Femur (tissue), 1 donor: ENCODE measurements around the gene FRMD4A.

Source experiments
- DNase-seq: peaks from one replicate; pipeline ENCODE4 v3.0.0-alpha.2; 2017

Gene FRMD4A

DNA sequence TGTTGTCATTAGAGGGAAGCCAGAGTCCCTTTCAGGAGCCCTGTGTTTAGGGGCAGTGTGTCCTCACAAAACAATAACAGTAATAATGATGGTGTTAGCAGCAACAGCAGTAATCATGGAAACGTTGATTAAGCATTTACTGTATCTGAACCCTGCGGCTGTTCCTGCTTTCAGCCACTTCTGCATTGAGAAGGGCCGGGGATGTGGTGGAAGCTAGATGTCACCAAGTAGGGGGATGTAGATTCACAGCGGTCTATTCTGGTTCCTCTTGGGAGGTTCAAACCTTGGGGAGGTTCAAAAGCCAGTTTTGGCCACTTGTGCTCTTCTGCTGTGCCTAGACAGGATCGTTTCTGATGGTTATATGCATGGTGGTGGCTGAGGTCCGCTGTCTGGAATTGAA is 699.1 kb downstream of the FRMD4A start:
- DNase-seq = no peak

DNA sequence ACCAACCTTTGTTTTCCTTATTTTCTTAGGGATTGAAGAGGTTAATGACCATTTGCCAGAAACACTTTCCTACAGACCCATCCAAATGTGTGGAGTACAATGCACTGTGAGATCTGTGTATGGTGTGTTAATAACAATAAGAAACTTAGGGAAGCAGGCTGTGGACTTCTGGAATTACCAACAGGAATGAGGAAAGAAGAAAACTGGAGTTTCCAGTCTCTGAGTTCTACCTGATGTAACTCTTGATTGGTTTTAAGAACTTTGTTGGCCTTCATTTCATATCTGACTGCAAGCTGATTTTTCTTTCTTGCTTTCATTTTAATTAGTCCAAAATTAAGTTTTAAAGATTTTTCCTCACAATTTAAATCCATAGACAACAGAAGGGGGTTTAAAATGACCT is 700.5 kb downstream of the FRMD4A start:
- no peak for DNase-seq

DNA sequence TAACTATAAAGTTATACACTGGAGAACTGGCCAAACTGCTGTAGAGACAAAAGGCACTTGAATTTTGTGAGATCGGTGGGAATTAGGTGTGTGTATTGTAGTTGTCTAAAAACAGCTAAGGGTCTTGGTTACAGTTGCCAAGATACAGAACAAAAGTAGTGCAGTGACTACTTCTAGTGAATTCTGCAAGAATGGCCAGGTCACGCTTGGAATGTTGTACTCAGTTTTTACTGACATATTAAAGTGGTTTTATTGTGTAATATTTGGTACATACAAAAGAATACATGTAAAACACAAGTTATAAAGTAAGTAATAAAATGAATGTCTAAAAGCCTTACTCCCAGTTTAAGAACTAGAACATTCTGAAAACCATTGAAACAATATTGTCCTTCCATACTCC is 701.6 kb downstream of the FRMD4A start:
- no peak for DNase-seq

DNA sequence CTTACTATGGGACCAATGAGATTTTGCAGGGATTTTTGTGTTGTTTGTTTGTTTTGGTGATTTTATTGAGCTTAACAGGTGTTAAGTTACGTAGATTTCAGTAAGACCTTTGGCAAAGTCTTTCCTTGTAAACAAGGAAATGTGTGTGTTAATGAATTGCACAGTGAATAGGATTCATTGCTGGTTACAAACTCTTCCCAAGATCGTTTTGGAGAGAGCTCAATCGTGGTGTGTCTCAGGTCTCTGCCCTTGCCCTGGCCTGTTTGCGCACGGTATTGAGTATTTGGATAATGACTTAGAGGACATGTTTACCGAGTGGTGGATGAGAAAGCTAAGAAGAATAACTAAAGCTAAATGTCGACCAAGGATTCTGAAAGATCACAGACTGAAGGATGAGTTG is 702.1 kb downstream of the FRMD4A start:
- no peak for DNase-seq

DNA sequence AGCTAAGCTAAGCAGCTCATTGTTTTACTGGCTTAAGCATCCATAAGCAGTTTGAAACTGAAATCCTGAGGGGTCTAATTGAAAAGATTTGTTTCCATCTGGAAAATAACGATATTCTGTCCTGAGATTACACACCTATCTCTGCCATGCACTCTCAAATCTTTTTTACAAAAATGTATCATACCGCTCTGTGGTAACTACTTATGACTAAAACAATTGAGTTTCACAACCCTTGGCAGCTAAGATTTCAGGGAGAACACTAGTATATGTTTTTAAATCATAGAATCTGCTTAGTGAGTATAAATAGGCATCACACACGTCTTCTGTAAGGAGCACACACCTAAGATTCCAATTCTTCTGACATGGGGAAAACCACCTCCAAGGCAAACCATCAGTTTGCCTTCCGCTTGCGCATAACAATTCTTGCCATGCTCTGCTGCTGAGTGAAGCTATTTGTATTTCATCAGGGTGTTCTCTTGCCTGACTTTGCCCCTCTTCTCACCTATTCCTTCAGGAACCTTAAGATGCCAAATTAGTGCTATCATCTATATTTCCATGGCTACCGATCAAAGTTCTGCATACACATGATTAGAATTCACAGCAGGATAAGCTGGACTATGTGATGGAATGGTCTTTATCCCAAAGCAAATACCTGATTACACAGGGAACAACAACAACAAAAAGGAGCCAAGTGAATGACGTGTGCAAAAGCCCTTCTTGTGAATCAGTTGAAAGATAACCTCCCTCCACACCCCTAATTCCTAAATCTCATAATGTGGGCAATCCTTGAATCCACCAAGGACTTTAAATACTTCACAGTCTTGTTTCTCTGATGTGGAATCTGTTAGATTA is 703.0 kb downstream of the FRMD4A start:
- DNase-seq = no peak

DNA sequence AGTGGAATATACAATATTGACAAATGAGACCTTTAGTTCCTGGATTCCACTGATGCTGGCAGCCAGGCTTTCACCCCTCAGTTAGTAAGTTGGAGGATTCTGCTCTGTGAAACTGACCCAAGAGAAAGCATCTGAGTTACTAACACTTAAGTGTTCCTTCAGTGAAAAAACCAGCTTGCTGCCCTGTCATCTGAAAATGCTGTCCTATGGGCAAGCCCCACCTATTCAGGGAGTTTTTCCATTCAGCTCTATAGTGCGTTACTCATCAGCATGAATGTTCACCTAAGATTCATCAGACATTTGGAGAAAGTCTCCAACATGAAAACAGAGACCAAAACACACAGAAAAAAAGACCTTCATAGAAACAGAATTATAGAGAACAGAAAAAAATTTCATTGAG is 706.1 kb downstream of the FRMD4A start:
- no peak for DNase-seq

DNA sequence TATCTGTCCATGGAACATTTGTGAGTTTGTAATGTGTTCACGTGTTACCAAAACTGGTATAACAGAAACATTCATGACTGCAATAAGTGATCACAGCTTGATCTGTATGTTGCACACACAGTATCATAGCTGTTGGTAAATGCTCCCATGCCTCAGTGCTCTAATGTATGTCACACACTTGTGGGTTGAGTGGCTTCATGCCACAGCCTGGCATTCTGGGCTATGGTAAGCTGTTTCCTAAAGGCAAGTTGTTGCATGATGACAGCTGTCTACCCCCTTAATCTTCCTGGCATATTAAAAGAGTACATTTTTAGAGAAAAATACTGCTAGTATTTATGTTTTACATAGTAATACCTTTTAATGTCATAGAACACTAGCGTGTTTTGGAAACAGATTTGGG is 708.8 kb downstream of the FRMD4A start:
- DNase-seq = no peak

DNA sequence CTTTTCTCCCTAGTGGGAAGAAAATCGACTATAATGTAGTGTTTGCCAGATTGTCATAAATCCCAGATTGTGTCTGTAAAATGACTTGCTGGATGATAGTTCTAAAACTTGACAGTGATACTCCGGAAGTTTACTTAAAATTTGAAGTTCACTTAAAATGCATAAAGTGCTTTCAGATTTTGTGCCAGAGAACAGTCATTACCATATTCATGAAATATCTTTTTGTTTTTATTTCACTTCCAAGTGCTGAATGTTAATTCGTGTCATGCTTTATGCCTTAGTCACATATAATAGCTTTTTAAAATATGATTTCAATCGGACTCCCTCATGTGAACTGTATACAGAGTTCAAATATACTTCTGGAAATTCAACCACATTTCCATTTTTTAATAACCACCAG is 713.6 kb downstream of the FRMD4A start:
- DNase-seq = no peak

DNA sequence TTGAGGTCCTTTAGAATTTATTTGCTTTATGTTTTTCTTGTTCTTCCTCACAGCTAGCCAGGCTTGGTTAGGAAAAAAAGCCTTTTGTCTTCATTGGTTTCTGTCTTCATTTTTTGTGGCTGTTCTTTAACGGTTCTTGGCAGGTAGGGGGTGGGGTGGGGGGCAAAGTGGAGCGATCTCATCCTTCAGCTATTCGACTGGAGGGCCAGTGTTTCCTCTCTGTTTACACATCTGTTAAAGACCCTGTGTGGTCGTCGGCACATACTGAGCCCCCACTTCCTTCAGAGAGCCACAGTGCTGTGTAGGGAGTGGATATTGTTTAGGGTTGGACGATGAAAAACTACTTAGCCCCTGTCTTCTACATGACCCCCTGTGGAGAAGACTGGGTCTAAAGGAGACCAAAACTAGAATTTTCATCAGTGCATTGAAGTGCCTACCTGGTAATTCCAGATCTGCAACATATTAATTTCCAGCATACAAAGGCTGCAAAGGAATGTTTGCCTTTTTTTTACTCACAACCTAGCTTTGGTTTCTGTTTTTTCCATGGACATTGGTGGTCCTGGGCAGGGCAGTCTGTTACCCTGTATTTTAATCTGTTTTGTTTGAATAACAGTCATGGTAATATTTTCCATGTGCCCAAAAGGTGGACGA is 714.9 kb downstream of the FRMD4A start:
- DNase-seq = no peak

DNA sequence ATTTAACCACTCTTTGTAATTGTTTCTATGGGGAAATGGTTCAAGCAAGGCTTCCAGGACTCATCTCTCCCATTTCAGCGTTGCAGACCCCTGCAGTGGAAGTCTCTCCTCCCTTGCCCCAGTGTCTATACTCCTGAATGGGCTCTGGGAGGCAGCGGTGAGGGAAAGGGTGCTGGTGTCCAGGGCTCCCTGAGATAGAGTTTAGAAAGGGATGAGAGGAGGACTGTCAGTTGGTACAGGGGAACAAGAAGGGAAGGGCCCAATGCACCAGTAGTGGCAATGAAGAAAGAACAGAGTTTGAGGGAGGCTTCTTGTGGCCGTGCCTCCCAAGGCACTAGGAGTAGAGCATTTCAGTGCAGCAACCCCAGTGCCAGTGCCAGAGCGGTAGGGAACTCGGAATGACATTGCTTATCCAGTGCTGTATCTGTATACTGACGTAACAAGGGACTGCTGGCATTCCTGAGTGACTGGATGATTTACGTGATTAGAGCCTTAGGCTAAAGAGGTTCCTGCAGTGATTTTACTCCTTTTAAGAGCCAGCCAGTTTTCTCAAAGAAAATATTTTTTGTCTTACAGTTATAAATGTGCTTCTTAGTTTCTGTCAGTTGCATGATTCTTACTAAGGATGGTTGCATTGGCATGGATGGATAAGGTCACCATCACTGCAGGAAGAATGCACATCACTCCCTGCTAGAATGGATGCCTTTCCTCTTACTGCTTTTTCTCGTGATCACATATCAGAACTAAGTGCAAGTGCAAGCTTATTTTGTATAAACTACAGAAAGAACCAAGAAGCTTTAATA is 716.0 kb downstream of the FRMD4A start:
- no peak for DNase-seq

DNA sequence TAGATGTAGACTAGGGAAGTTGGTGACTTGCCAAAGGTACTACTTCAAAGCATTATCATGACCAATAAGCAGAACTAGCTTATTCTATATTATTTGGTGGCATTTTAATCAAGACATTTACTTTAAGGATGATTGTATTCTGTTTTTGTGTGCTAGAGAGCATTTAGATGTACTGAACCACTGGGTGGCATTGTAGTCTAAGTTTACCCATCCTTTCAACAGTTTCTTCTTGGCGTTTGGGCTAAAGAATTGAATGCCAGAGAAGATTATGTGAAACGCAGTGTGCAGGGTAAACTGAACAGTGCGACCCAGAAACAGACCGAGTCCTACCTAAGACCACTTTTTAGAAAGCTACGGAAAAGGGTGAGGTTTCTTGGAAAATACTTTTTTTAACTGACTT is 717.2 kb downstream of the FRMD4A start:
- DNase-seq = no peak

DNA sequence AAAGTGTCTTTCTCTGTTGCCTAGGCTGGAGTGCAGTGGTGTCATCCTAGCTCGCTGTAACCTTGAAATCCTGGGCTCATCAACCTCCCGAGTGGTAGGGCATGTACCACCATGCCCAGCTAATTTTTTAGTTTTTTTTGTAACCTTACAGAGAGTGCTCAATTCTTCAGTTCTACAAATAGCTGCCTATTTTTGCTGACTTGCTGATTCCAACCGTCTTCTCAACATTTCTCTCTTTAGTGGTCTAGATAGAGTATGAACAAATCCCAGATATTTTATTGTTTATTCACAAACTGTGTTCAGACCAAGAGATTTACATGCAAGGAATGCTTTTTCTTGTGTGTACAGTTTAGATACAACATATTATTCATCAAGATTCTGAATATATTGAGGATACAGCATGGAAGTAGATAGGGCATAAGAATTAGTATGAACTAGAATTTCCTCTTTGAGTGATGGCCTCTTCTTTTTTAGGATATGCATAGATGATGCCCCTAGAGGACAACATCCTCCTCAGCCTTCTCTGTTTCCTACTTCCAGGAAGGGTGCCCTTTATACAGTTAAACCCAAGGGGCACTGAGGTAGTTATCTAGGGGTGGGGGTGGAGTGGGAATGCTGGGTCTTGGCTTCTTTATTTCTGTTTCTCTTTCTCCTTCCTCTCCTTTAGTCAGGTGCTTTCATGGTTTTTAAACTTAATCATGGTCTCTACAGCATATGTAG is 717.9 kb downstream of the FRMD4A start:
- no peak for DNase-seq

DNA sequence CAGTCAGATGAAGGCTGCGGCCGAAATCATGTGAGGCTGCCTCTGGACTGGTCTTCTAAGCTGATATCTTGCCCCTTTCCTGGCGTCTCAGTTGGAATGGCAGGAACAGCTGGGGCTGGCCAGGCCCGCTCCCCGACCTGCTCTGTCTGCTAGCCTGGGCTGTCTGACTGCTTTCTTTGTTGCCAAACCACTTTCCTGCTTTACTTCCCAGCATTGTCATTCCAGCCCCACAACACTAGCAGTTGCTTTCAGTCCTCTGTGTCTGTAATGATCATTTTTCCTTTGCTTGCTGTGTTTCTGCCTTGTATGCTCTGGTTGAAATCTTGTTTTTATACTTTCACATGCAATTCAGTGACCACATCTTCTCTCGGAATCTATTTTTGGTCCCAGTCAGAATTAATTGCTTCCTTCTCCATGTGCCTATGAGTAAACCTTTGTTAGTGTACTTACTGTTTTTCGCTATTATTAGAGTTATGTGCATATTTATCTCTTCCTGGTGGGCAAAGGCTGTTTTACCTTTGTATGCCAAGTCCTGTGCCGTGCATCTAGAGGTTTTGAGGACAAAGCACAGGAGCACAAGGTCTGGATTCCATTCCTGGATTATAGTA is 722.4 kb downstream of the FRMD4A start:
- peak; percentile 73 for DNase-seq

DNA sequence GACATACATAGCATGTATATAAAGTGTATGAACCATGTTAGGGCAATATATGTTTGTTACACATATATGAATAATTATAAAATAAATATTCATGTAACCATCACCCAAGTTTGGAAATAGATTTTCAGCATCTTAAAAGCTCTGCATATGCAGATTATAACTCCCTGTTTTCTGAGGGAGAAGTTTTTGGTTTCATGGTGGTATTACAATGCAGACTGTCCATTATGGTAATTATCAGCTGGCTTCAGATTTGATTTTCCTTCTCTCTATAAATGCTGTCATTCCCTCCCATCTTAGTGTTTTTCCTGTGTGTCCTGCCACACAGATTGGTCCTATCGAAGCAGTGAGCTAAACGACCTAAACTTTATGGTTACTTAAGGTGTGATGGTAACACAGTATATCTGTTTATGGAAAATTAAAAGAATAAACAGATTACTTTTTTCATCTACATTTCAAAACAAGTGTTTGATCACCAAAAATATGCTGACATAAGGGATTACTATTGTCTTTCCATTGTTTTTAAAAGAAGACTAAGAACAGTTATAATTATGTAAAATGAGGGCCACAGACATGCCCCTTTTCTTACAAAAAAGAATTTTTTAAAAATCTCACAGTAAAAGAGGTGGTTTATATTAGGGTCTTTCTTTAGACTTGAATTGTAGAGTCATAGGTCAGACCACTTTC is 726.2 kb downstream of the FRMD4A start:
- DNase-seq = no peak

DNA sequence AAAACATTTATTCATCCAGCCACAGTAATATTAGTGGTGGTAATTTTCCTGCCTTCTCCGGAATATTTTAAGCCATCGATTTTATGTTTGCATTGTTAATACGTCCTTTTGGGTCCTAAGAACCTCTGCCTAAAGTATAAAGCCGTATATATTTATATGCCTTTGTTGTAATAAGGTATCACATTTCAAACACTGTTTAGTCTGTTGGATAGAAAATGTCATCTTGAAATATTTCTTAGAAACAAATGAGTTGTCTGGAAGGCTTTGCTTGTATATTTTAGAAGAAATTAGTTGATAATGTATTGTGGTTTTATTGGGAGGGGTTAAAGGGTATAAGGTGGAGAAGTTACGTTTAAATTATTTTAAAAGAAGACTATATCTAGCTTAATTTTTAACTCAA is 732.8 kb downstream of the FRMD4A start:
- no peak for DNase-seq

DNA sequence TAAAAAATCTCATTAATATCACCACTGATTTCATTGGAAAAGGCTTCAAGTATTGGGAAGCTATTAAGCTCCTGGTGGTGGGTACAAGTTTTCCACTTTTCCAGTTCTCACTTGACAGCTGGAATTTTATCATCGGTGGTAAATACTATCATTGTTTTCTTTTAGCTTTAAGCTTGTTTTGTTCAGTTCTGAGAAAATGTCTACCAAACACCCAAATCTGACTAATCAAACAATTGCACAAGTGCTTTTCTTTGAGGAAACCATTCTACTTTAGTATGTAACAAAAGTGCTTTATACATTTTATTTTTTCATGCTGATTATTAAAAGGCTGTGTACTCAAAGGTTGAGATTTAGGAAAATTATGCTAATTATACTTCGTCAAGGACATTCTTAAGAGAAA is 736.1 kb downstream of the FRMD4A start:
- no peak for DNase-seq
